Smooth muscle cell of trachea (primary cell): Measurements from ENCODE around the gene SERPINA5. TPM values are rescaled to one million over a fixed set of nuclear protein-coding genes. Genes with fewer than 3 reads are reported as not detected.

Experiments
- total RNA-seq: library from RNA; depleted of rRNA; stranded (reverse); fragments of >200 nt; gene quantifications from 2 replicates; pipeline ENCODE4 v1.2.1, GENCODE V29; 2014

The SERPINA5 gene
- total RNA-seq, result 0.17 TPM in 1 of 2 replicates, not detected in the other

DNA sequence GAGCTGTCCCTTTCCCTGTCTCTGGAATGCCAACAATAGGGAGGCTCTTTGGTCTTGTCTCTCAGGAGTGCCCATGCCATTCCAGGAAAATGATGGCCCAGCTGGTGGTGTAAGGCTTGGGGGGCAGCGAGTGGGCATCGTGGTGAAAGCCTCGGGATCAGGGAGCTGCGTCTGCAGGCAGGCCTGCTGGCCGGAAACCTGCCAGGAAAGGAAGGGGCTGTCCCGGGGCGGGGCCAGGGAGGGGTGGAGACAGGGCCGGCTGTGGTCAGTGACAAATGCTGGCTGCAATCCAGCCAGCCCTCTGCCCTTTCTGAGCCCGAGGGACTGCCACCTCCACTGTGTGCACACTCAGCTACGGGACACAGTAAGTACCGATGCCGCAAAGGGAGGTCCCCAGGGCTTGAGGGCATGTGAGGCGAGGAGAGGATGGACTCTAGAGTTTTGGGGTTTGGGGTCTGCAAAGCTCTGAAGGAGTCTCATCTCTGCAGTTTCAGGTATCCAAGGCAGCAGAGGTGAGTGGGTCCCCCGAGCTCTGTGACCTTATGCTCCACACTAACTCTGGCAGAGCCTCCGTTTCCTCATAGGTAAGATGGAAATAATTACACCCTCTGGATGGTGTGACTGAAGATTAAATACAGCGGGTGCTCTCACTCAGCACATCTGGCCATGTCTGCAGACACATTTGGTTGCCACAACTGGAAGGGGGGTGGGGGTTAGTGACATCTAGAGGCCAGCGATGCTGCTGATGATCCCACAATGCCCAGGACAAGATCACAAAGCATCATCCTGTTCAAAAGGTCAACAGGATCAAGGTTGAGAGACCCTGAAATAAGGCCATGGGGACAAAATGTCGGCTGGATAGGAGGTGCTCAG is at the start of gene SERPINA5:
SERPINA5 (plus strand) TSS at position 300 of the 873 bp plus-strand sequence. CDS start 5,937 bp downstream, outside the sequence.

GRCh38 chr14:94560751-94561655 is 20.2 kb upstream of the SERPINA5 start, which contains the start of gene SERPINA4:
SERPINA4 (plus strand) TSS chr14:94561442; CDS start chr14:94563483, 2,041 bp downstream.

GRCh38 chr14:94612174-94612573 is 30.9 kb downstream of the SERPINA5 start, which contains the start of gene SERPINA3:
SERPINA3 (plus strand) TSS chr14:94612391; CDS start chr14:94614442, 2,051 bp downstream.

Other genes with a start within 250 kb of the SERPINA5 start
- not detected in 2 replicates for gene SERPINA2, start 214.7 kb upstream of the SERPINA5 start, total RNA-seq
- gene SERPINA1, start 192.8 kb upstream of the SERPINA5 start, total RNA-seq, result under 0.01 TPM in 1 of 2 replicates, not detected in the other
- not detected in 2 replicates for gene SERPINA11, start 128.6 kb upstream of the SERPINA5 start, total RNA-seq
- 0.50 TPM in 1 of 2 replicates, not detected in the other for gene SERPINA9, start 105.2 kb upstream of the SERPINA5 start, total RNA-seq
- not detected in 2 replicates for gene SERPINA12, start 72.0 kb upstream of the SERPINA5 start, total RNA-seq
- not detected in 2 replicates for gene SERPINA4, start 20.0 kb upstream of the SERPINA5 start, total RNA-seq
- gene SERPINA3, start 31.0 kb downstream of the SERPINA5 start, total RNA-seq, result 0.15 and 3.5 TPM in 2 replicates
- gene GSC, start 188.7 kb downstream of the SERPINA5 start, total RNA-seq, result 0.33 TPM in 1 of 2 replicates, not detected in the other